HFFc6 (cell line): ENCODE measurements around the gene COL4A1. TPM values are rescaled to one million over a fixed set of nuclear protein-coding genes. Genes with fewer than 3 reads are reported as not detected.

Experiments
- DNase-seq: peaks from one replicate; pipeline ENCODE4 v3.0.0-alpha.2; 2018
- H3K27ac Mint-ChIP-seq: 2 replicates; pipeline ENCODE4 v1.8.0; 2020; ENCODE audit warnings: mild to moderate bottlenecking, mixed read lengths
- H3K27me3 Mint-ChIP-seq: 2 replicates; pipeline ENCODE4 v1.8.0; 2021; ENCODE audit warnings: mild to moderate bottlenecking, moderate library complexity, mixed read lengths; ENCODE audit not compliant: insufficient read depth
- H3K36me3 Mint-ChIP-seq: 2 replicates; pipeline ENCODE4 v1.8.0; 2021; ENCODE audit warnings: low read depth, mixed read lengths
- H3K4me1 Mint-ChIP-seq: 2 replicates; pipeline ENCODE4 v1.8.0; 2020; ENCODE audit warnings: low read depth, mixed read lengths
- H3K4me3 Mint-ChIP-seq: 2 replicates; pipeline ENCODE4 v1.8.0; 2020; ENCODE audit warnings: mild to moderate bottlenecking, moderate library complexity, mixed read lengths
- H3K9me3 Mint-ChIP-seq: 2 replicates; pipeline ENCODE4 v1.8.0; 2020; ENCODE audit warnings: mild to moderate bottlenecking, mixed read lengths
- CTCF ChIP-seq: fragments of 200-600 bp; sonication (generic); IDR thresholded peaks from 2 replicates; pipeline ENCODE4 v1.5.0; 2021; ENCODE audit warnings: antibody characterized with exemption, mild to moderate bottlenecking
- total RNA-seq, 6 experiments: library from RNA; stranded (reverse); fragmentation: NEBNext Ultra II Directional; extraction: Animal tissue kit (Norgen Biotek cat#: 25700); gene quantifications; 2 replicates in 1 of 6; 3 replicates in 5 of 6; pipeline ENCODE4 v1.2.3, GENCODE V29; 2021

The COL4A1 gene
- total RNA-seq, 6 experiments from 2014 or later: 137 to 328 (median 148) TPM

GRCh38 chr13:110124201-110124940 is 182.6 kb downstream of the COL4A1 start:
- Mint-ChIP-seq H3K9me3 (no peaks in the 10 kb centered on the region), H3K27ac (no peak overlapping the region), H3K36me3 (no peaks in the 10 kb centered on the region), H3K4me3 (no peak overlapping the region), H3K27me3 (peaks cover under 1% of the 10 kb centered on the region; the same call in 1 of the 2 replicates), H3K4me1 (peaks cover 48% of the 10 kb centered on the region)
- no peak for TF ChIP-seq CTCF
- DNase-seq: no peak

GRCh38 chr13:110123041-110123809 is 183.7 kb downstream of the COL4A1 start:
- Mint-ChIP-seq H3K36me3 (no peaks in the 10 kb centered on the region), H3K27ac (no peak overlapping the region), H3K4me3 (no peak overlapping the region), H3K9me3 (no peaks in the 10 kb centered on the region), H3K27me3 (no peaks in the 10 kb centered on the region), H3K4me1 (peaks cover 41% of the 10 kb centered on the region)
- no peak for DNase-seq
- no peak for TF ChIP-seq CTCF

GRCh38 chr13:110121422-110122083 is 185.4 kb downstream of the COL4A1 start:
- no peaks in the 10 kb centered on the region for H3K9me3 Mint-ChIP-seq
- H3K4me3 Mint-ChIP-seq: no peak overlapping the region
- peaks cover 26% of the 10 kb centered on the region for H3K4me1 Mint-ChIP-seq
- H3K27ac Mint-ChIP-seq: no peak overlapping the region
- no peak for DNase-seq
- no peaks in the 10 kb centered on the region for H3K27me3 Mint-ChIP-seq
- no peak for TF ChIP-seq CTCF
- no peaks in the 10 kb centered on the region for H3K36me3 Mint-ChIP-seq

- Mint-ChIP-seq H3K27me3 (no peaks in the 10 kb centered on the region), H3K4me1 (peaks cover 23% of the 10 kb centered on the region), H3K27ac (peak overlapping the region; percentile 6; the same call in 1 of the 2 replicates), H3K4me3 (no peak overlapping the region), H3K9me3 (no peaks in the 10 kb centered on the region), H3K36me3 (no peaks in the 10 kb centered on the region)
- peak; percentile 19 for DNase-seq
- no peak for TF ChIP-seq CTCF
These were observed 186.7 kb downstream of the COL4A1 start for GRCh38 chr13:110119935-110120905.

- TF ChIP-seq CTCF: no peak
- Mint-ChIP-seq H3K4me3 (no peak overlapping the region), H3K27me3 (peaks cover 2% of the 10 kb centered on the region; the same call in 1 of the 2 replicates), H3K36me3 (no peaks in the 10 kb centered on the region), H3K9me3 (no peaks in the 10 kb centered on the region), H3K27ac (no peak overlapping the region), H3K4me1 (peaks cover 42% of the 10 kb centered on the region)
- DNase-seq: no peak
These were observed 188.9 kb downstream of the COL4A1 start for GRCh38 chr13:110118106-110118505.
